ENCODE data around the gene SLC6A6.

DNA sequence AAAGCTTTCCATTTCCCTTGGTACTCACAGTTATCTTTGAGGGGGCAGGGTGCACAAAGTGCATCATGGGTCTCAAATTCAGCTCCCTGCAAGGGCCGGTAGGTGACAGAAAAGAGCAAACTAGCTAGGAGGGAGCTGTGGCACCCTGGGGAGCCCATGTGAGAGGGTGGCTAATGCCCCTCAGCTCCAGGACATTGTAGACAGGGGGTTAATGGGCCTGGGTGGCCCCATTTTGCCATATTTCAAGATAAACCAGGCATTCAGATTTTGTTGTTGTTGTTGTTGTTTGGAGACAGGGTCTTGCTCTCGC lies 3.7 kb upstream of the SLC6A6 start:
- TF ChIP-seq POLR2A (IDR thresholded peaks at IDR 0.05): no peak
- TF ChIP-seq, protein P1, sequence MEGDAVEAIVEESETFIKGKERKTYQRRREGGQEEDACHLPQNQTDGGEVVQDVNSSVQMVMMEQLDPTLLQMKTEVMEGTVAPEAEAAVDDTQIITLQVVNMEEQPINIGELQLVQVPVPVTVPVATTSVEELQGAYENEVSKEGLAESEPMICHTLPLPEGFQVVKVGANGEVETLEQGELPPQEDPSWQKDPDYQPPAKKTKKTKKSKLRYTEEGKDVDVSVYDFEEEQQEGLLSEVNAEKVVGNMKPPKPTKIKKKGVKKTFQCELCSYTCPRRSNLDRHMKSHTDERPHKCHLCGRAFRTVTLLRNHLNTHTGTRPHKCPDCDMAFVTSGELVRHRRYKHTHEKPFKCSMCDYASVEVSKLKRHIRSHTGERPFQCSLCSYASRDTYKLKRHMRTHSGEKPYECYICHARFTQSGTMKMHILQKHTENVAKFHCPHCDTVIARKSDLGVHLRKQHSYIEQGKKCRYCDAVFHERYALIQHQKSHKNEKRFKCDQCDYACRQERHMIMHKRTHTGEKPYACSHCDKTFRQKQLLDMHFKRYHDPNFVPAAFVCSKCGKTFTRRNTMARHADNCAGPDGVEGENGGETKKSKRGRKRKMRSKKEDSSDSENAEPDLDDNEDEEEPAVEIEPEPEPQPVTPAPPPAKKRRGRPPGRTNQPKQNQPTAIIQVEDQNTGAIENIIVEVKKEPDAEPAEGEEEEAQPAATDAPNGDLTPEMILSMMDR (IDR thresholded peaks at IDR 0.05): no peak

Measured in esophagus squamous epithelium (tissue), 4 donors.